Measurements from ENCODE around the gene BEST3. TPM values are rescaled to one million over a fixed set of nuclear protein-coding genes. Genes with fewer than 3 reads are reported as not detected.

Gene BEST3
- total RNA-seq (2021; fragmentation: NEBNext Ultra II Directional; extraction: Animal tissue kit (Norgen Biotek cat#: 25700)), result under 1 TPM in 2 of 6 experiments, not detected in 4; 0.10 to 0.15 TPM
- long read RNA-seq, partial matches to known transcripts, result 0 of 1 reads
- long read RNA-seq, other reads (novel, unspliced or antisense), result 0 of 1 reads

GRCh38 chr12:69698769-69699540 is at the start of gene BEST3:
BEST3 (minus strand) TSS chr12:69699303; CDS start chr12:69697798, 1,505 bp downstream.
- no peaks in the 10 kb centered on the region for H3K36me3 Mint-ChIP-seq (ENCODE audit: low read depth)
- TF ChIP-seq CTCF (IDR thresholded peaks at IDR 0.05), result no peak
- H3K9me3 Mint-ChIP-seq, result no peaks in the 10 kb centered on the region
- no peaks in the 10 kb centered on the region; the same call in 1 of the 2 replicates for H3K27me3 Mint-ChIP-seq (ENCODE audit: insufficient read depth)
- no peaks in the 10 kb centered on the region for H3K4me1 Mint-ChIP-seq (ENCODE audit: low read depth)
- no peak within 1 kb of the TSS for H3K27ac Mint-ChIP-seq
- H3K4me3 Mint-ChIP-seq, result no peak within 1 kb of the TSS
- DNase-seq, result no peak

GRCh38 chr12:69744109-69744508 is 45.0 kb upstream of the BEST3 start:
- H3K27me3 Mint-ChIP-seq (ENCODE audit: insufficient read depth), result peaks cover 25% of the 10 kb centered on the region
- H3K9me3 Mint-ChIP-seq, result no peaks in the 10 kb centered on the region
- no peak overlapping the region for H3K27ac Mint-ChIP-seq
- H3K4me3 Mint-ChIP-seq, result no peak overlapping the region
- no peak for TF ChIP-seq CTCF (IDR thresholded peaks at IDR 0.05)
- DNase-seq, result no peak
- H3K4me1 Mint-ChIP-seq (ENCODE audit: low read depth), result peaks cover 7% of the 10 kb centered on the region
- H3K36me3 Mint-ChIP-seq (ENCODE audit: low read depth), result no peaks in the 10 kb centered on the region

GRCh38 chr12:69739287-69740191 is 40.4 kb upstream of the BEST3 start:
- Mint-ChIP-seq H3K36me3 (ENCODE audit: low read depth) (no peaks in the 10 kb centered on the region), H3K9me3 (no peaks in the 10 kb centered on the region), H3K4me3 (peak overlapping the region; percentile 83), H3K4me1 (ENCODE audit: low read depth) (peaks cover 7% of the 10 kb centered on the region), H3K27me3 (ENCODE audit: insufficient read depth) (peaks cover 27% of the 10 kb centered on the region), H3K27ac (no peak overlapping the region)
- TF ChIP-seq CTCF (IDR thresholded peaks at IDR 0.05), result no peak
- no peak for DNase-seq

GRCh38 chr12:69738351-69739286 is 39.5 kb upstream of the BEST3 start, which contains the start of gene RAB3IP:
RAB3IP (plus strand) TSS chr12:69738860; CDS start chr12:69755409, 16,549 bp downstream.
- H3K4me1 Mint-ChIP-seq (ENCODE audit: low read depth), result peaks cover 7% of the 10 kb centered on the region
- H3K9me3 Mint-ChIP-seq, result no peaks in the 10 kb centered on the region
- peak within 1 kb of the TSS; percentile 83 for H3K4me3 Mint-ChIP-seq
- peak; percentile 37 for DNase-seq
- TF ChIP-seq CTCF (IDR thresholded peaks at IDR 0.05), result peak; percentile 82
- no peak within 1 kb of the TSS for H3K27ac Mint-ChIP-seq
- H3K36me3 Mint-ChIP-seq (ENCODE audit: low read depth), result no peaks in the 10 kb centered on the region
- peaks cover 27% of the 10 kb centered on the region for H3K27me3 Mint-ChIP-seq (ENCODE audit: insufficient read depth)
